MM.1S (cell line): Measurements from ENCODE around the gene ROMO1.

Experiments used
- DNase-seq: peaks from one replicate; pipeline ENCODE4 v3.0.0-alpha.2; 2015
- H2AFZ ChIP-seq: fragments of 300-600 bp; sonication (generic); 2 replicates; pipeline ENCODE4 v1.6.0; 2016; ENCODE audit warnings: antibody characterized with exemption, low read length
- H3F3A ChIP-seq: fragments of 300-600 bp; sonication (generic); 2 replicates; pipeline ENCODE4 v1.6.1; 2016; ENCODE audit warnings: mild to moderate bottlenecking, antibody characterized with exemption, low read length, moderate library complexity, mixed read lengths; ENCODE audit not compliant: insufficient read depth
- H3K27ac ChIP-seq: fragments of 300-600 bp; sonication (generic); 2 replicates; pipeline ENCODE4 v1.5.1; 2016; ENCODE audit warnings: mild to moderate bottlenecking, low read length
- H3K27me3 ChIP-seq: fragments of 300-600 bp; sonication (generic); replicated peaks from 2 replicates; pipeline ENCODE4 v1.6.0; 2016; ENCODE audit warnings: low read length; ENCODE audit not compliant: insufficient read depth
- H3K36me3 ChIP-seq: fragments of 300-600 bp; sonication (generic); replicated peaks from 2 replicates; pipeline ENCODE4 v1.6.1; 2016; ENCODE audit warnings: mild to moderate bottlenecking, low read length, mixed read lengths; ENCODE audit not compliant: insufficient read depth
- H3K4me1 ChIP-seq: fragments of 300-600 bp; sonication (generic); 2 replicates; pipeline ENCODE4 v1.6.1; 2016; ENCODE audit warnings: low read length, mixed read lengths
- H3K4me2 ChIP-seq: fragments of 300-600 bp; sonication (generic); 2 replicates; pipeline ENCODE4 v1.6.0; 2016; ENCODE audit warnings: low read depth, low read length
- H3K4me3 ChIP-seq: fragments of 300-600 bp; sonication (generic); 2 replicates; pipeline ENCODE4 v1.5.1; 2016; ENCODE audit warnings: low read length, mixed read lengths
- H3K79me2 ChIP-seq: fragments of 300-600 bp; sonication (generic); 2 replicates; pipeline ENCODE4 v1.6.1; 2016; ENCODE audit warnings: mixed run types, low read length, mixed read lengths
- H3K9ac ChIP-seq: fragments of 300-600 bp; sonication (generic); 2 replicates; pipeline ENCODE4 v1.6.1; 2016; ENCODE audit warnings: low read length, mixed read lengths
- H3K9me2 ChIP-seq: fragments of 300-600 bp; sonication (generic); replicated peaks from 2 replicates; pipeline ENCODE4 v1.6.1; 2016; ENCODE audit warnings: mild to moderate bottlenecking, low read length, mixed read lengths; ENCODE audit not compliant: insufficient read depth
- H3K9me3 ChIP-seq: fragments of 300-600 bp; sonication (generic); replicated peaks from 2 replicates; pipeline ENCODE4 v1.6.1; 2016; ENCODE audit warnings: mild to moderate bottlenecking, low read length, mixed read lengths; ENCODE audit not compliant: insufficient read depth
- H4K20me1 ChIP-seq: fragments of 300-600 bp; sonication (generic); 2 replicates; pipeline ENCODE4 v1.6.1; 2016; ENCODE audit warnings: mild to moderate bottlenecking, low read length, moderate library complexity, mixed read lengths; ENCODE audit not compliant: insufficient read depth
- EZH2 ChIP-seq: fragments of 300-600 bp; sonication (generic); optimal IDR thresholded peaks from 2 replicates; pipeline ENCODE3; 2017; ENCODE audit warnings: low read depth, mild to moderate bottlenecking, antibody characterized with exemption, low read length, mixed read lengths
- EZH2phosphoT487 ChIP-seq: fragments of 300-600 bp; sonication (generic); IDR thresholded peaks from 2 replicates; pipeline ENCODE4 v1.6.1; 2018; ENCODE audit warnings: antibody characterized with exemption, low read length
- TF ChIP-seq, protein P1 (sequence below): fragments of 300-600 bp; sonication (generic); IDR thresholded peaks from 2 replicates; pipeline ENCODE4 v1.5.1; 2016; ENCODE audit warnings: antibody characterized with exemption, low read length, mixed read lengths

ROMO1 gene

DNA sequence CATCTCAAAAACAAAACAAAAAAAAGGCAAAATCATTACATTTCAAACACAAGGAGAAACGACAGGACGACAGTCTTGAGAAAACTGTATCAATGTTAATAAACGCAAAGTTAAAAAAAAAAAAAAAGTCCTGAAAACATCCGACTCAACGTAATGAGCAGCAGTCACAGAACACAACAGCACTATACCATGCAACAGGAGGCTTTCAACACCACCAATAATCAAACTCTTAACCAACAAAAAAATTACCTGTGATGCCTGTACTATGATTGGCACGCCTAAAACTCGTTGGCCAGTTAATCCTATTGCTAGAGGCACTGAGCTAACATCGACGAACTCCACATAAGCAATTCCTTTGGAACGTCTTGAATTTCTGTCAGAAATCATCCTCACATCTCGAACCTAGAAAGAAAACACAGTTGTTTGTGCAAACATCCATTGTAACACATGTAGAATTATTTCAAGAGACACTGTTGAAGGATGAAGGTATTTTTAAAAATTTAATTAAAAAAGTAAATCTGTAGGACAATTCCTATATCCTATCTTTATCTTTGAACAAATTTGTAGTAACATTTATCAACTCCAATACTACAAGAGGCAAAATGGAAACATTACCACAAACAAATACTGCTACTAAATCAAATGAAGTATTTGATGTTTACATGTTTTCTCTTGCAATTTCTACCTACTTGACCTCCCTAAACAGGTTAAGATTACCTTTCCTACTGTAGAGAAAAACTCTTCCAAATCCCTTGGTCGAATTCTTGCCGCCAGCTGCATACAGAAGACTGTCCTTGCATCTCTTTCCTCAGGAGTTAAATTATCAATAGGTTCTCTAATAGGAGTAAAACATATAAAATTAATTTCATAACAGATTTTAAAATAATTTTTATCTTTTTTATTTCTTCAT is 25.4 kb downstream of the ROMO1 start:
- H3K36me3 ChIP-seq = peaks cover 62% of the 10 kb centered on the region
- H3F3A ChIP-seq = peaks cover 8% of the 10 kb centered on the region
- H3K4me2 ChIP-seq = no peak overlapping the region
- no peaks in the 10 kb centered on the region for H3K9me2 ChIP-seq
- no peak overlapping the region for H2AFZ ChIP-seq
- no peaks in the 10 kb centered on the region for H3K4me1 ChIP-seq
- H3K4me3 ChIP-seq = no peak overlapping the region
- TF ChIP-seq EZH2 (no peak), EZH2phosphoT487 (no peak)
- TF ChIP-seq, protein P1, sequence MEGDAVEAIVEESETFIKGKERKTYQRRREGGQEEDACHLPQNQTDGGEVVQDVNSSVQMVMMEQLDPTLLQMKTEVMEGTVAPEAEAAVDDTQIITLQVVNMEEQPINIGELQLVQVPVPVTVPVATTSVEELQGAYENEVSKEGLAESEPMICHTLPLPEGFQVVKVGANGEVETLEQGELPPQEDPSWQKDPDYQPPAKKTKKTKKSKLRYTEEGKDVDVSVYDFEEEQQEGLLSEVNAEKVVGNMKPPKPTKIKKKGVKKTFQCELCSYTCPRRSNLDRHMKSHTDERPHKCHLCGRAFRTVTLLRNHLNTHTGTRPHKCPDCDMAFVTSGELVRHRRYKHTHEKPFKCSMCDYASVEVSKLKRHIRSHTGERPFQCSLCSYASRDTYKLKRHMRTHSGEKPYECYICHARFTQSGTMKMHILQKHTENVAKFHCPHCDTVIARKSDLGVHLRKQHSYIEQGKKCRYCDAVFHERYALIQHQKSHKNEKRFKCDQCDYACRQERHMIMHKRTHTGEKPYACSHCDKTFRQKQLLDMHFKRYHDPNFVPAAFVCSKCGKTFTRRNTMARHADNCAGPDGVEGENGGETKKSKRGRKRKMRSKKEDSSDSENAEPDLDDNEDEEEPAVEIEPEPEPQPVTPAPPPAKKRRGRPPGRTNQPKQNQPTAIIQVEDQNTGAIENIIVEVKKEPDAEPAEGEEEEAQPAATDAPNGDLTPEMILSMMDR = no peak
- H3K27me3 ChIP-seq = no peaks in the 10 kb centered on the region
- H3K27ac ChIP-seq = no peak overlapping the region
- peaks cover 97% of the 10 kb centered on the region for H3K79me2 ChIP-seq
- H4K20me1 ChIP-seq = peaks cover 58% of the 10 kb centered on the region
- H3K9ac ChIP-seq = no peak overlapping the region
- H3K9me3 ChIP-seq = no peaks in the 10 kb centered on the region
- DNase-seq = no peak

DNA sequence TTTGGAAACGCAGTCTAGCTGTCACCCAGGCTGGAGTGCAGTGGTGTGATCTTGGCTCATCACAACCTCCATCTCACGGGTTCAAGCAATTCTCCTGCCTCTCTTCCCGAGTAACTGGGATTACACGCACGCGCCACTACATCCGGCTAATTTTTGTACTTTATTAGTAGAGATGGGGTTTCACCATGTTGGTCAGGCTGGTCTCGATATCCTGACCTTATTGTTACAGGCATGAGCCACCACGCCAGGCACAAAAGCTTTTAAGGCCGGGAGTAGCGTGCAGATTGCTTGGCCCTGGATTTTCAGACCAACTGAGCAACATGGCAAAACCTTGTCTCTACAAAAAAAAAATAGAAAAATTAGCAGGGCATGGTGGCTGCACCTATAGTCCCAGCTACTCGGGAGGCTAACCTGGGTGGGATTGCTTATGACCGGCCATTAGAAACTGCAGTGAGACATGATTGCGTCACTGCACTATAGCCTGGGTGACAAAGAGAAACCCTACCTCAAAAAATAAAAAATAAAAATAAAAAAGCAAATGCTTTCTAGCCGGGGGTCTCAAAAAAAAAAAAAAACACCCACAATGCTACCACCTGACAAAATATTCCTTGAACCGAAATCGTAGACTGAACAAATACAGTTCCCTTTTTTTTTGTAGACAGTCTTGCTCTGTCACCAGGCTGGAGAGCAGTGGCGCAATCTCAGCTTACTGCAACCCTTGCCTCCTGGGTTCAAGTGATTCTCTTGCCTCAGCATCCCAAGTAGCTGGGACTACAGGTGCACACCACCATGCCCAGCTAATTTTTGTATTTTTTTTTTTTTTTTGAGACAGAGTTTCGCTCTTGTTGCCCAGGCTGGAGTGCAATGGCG is 27.9 kb downstream of the ROMO1 start:
- Histone ChIP-seq H3K4me1 (no peaks in the 10 kb centered on the region), H2AFZ (no peak overlapping the region), H4K20me1 (peaks cover 59% of the 10 kb centered on the region), H3K9me3 (no peaks in the 10 kb centered on the region), H3K27me3 (no peaks in the 10 kb centered on the region), H3K9ac (no peak overlapping the region), H3K4me3 (no peak overlapping the region), H3F3A (peaks cover 13% of the 10 kb centered on the region; the same call in 1 of the 2 replicates), H3K79me2 (peaks cover 97% of the 10 kb centered on the region), H3K36me3 (peaks cover 60% of the 10 kb centered on the region), H3K9me2 (no peaks in the 10 kb centered on the region), H3K27ac (no peak overlapping the region), H3K4me2 (no peak overlapping the region)
- TF ChIP-seq EZH2 (no peak), EZH2phosphoT487 (no peak)
- TF ChIP-seq, protein P1 = no peak
- no peak for DNase-seq

DNA sequence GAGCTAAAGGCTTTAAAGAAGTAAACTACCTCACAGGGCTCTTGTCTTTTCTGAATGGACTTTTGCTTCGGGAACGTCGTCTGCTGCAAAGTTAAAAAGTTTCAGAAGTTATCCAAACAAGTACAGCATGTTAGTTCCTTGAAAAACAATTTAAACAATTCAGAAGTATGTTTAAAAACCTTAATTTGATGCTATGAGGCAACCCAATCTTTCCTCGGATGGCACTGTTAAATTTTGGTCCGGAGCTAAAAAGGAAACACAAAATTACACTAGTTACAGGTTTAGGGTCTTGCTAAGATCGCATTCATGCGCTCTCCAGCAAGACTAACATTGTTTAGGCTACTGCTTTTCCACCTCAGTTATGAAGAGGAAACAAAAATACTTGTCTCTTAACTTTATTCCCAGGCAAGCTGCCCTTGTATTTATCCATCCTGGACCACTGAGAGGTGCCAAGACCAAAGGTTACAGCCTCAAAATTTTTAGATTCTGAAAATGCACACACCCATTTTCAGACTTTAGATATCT is 30.1 kb downstream of the ROMO1 start:
- no peak for DNase-seq
- TF ChIP-seq, protein P1 = no peak
- no peak for TF ChIP-seq EZH2phosphoT487
- TF ChIP-seq EZH2 = no peak
- Histone ChIP-seq H3K36me3 (peaks cover 61% of the 10 kb centered on the region), H4K20me1 (peaks cover 69% of the 10 kb centered on the region), H3F3A (peaks cover 13% of the 10 kb centered on the region; the same call in 1 of the 2 replicates), H3K79me2 (peaks cover 98% of the 10 kb centered on the region), H3K9me3 (no peaks in the 10 kb centered on the region), H3K9me2 (no peaks in the 10 kb centered on the region), H2AFZ (no peak overlapping the region), H3K4me2 (no peak overlapping the region), H3K4me1 (no peaks in the 10 kb centered on the region), H3K4me3 (no peak overlapping the region), H3K27ac (no peak overlapping the region), H3K9ac (no peak overlapping the region), H3K27me3 (no peaks in the 10 kb centered on the region)
